ENCODE results near the gene SOBP.

The SOBP gene

DNA sequence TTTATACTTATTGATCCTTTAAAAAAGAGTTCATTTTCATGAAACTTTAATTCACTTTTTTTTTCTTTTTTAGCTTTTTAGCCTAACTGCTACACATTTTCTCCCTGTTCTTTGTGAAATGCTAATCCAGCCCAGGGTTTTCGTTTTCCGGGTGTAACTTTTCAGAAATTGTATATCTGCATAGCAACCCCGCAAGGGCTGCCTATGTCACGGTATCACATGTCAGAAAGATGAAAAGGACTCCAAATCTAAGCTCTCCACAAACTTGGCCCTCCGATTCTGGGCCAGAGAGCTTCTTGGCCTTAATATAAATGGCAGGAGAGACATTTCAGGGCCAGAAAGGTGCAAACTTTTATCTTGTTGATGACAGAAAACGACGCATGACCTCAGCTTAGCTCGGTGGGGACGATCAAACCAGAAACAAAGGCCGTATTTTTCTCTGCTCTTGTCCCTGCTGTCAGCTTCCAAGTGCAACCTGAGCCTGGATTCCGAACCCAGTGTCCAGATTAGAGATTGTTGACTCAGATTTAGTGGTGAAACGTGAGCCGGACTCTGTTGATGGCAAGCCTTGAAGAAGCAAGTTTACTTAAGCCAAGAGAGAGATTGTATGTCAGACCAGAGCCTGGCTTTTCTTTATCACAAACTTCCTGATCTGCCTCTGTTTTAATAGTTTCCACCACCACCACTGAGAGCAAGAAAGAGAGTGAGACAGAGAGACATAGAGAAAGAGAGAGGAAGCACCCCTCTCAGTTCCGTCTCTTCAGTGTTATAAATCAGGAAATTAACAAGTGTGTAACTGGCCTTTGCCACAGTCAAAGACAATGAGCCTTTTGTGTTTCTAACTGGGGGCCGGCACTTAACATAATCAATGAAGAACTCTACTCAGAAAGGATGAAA is 176.4 kb downstream of the SOBP start:
- DNase-seq, result no peak

DNA sequence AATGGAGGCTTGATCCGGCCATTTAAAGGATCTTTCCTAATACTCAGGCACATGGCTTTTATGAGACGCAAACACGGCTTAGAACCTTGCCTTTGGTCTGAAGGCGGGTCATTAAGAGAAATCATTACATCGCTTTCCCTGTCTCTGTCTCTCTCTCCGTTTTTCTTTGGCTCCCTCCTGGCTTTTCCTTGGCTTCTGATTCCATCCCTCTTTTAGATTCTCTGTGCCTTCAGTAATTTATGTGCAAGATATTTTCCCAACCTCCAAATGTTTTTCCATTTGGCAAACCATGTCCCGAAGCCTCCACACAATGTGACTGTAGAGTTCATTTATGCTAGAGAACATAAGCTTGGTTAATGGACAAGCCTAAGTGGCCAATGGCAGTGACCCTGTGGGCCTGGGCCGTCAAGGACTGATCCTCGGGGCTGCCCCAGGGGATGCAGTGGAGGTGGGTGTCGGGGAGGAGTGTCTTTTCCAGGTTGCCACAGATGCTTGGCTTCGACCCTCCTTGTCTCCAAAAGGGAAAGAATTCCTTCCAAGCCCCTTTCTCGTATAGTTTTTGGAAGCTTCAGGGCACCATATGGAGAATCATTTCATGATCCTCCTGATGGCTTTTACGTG is 177.2 kb downstream of the SOBP start:
- no peak for DNase-seq

DNA sequence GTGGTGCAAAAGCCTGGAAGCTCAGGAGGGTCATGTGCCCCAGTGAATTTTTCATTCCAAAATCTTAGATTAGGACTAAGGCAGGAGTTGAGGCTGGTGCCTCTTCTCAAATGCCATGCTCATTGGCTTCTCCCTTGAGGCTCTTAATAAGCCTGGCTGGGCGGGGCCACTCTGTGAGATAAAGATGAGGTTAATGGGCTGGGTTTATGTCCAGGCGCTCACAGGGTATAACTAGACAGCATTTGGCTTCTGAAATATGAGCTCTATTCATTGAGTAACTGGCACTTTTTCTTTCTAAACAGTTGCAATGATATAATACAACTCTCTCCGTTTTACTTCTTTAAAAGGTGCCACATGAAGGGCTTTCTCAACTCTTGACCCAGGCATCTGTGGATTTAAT is 177.9 kb downstream of the SOBP start:
- no peak for DNase-seq

DNA sequence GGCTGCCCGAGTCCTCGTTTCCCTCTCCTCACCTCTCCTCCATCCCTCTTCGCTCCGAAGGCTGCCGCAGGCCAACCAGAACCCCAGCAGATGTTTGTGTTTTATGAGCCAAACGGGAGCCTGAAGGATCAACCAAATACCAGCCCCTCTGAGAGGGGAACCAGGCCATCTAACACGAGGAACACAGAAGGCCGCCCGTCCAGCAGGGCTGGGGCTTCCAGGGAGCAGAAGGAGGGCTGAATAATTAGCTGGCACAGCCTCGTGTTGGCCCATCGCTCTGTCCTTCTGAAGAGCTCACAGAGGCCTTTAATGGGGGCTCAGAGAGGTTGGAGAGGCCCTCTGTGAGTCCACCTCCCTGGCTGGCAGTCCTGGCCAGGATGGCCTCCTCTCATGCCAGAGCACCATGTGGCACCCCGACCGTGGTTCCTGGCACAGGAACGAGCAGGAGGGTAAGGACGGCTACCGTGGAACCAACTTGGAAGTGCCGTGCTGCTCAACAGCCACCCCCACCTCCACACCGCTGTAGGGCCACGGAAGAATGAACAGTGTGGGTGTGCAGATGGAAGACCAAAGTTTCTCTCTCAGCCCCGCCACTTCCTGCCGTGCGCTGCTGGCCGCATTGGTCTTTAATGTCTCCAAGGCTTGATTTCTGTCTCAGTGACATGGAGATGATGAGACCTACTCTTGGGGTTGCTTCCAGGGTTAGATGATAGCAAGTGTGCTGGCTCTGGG is 179.0 kb downstream of the SOBP start:
- DNase-seq, result no peak

DNA sequence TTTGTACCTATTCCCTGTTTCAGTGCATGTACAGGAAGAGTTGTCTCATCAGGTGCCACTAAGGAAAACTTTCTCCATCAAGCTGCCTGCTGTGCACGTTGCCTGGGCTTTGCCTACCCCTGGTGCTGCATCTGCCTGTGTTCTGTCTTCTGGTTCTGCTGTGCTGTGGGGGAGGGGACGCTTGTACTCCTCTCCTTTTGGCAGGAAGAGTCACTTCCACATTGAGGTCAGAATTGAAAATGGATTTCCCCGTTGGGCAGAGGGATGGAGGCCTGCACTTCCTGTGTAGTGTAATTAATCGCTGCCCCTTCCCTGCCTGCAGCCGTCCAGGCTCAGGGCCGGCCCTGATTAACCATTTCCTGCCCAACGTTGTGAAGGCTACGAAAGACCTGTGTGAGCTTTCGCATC is 180.9 kb downstream of the SOBP start:
- no peak for DNase-seq

DNA sequence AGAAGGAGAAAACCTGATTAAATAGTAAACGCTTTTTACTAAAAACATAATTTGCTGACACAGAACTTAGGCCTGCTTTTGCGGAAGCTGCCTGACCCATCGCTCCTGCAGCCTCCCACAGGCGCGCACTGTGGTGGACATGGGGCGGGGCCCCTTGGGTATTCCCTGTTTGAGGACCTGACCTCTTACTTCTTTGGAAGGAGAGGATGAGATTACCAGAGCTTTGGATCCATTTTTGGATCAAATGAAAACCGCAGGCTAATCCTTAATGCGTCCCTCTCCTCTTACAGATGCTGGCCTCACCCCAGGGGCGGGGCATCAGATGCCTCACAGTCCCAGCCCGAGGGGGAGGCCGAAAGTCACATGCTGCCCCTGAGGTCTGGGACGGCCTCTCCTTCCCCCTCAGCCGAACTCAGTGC is 183.2 kb downstream of the SOBP start:
- no peak for DNase-seq

DNA sequence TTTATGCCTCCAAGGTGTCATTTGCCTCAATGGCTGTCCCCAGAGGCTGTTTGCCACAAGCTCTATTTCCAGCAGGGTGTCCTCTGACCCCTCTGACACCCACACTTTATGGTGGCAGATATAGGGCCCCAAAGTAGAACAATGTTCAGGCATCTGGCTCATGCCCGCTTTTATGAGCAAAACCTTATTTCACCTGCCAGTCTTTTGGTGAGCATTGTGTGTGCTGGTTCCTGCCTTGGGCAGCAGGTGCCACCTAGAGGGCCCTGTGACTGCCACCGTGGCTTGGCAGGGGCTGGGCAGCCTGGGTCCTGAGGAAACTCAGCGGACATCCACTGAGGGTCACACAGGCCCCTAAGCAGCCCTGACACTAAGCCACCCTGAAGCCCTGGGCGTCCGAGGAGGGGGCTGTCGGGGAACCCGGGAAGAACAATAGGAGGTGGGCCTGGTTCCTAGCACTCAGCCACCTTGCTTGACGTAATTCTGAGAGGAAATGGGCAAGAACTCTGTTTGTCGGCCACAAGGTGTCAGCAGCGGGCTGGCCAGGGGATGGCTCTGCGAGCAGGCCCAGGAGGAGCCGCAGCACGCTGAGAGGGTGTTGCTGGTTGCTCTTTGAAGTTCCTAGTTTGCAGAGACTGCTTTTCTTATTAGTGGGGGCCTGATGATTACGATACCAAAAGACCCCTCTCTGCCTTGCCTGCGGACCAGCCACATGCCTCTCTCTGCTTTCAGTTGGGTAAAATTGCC is 185.2 kb downstream of the SOBP start:
- DNase-seq, result peak; percentile 77

DNA sequence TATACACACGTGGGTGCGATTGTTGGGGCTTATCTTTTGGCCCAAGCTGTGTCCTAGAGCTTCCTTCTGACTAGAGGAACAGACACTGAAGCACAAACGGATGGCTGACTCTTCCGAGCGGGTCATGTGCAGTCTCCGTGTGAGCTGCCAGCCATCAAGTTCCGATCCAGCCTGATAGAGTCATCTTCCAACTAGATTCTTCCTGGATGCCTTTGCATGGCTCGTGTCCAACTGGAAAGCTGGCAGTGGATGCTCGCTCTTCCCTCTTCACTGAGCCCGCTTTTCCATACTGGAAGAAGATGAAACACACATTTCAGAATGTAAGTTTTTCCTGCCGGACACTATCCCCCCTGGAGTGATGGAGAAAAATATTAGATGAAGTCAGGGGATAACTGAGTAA is 186.1 kb downstream of the SOBP start:
- no peak for DNase-seq

DNA sequence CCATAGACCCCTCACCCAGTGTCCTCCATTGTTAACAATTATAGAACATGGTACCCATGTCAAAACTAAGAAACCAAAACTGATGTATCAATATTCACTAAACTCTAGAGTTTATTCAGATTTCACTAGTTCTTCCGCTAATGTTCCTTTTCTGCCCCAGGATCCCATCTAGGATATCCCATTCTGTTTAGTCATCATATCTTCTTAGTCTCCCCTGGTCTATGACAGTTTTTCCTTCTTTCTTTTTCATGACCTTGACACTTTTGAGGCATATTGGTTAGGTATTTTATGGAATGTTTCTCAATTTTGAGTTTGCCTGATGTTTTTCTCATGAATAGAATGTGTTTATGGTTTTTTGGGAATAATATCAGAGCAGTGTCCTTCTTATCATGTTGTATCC is 187.5 kb downstream of the SOBP start:
- DNase-seq, result no peak

DNA sequence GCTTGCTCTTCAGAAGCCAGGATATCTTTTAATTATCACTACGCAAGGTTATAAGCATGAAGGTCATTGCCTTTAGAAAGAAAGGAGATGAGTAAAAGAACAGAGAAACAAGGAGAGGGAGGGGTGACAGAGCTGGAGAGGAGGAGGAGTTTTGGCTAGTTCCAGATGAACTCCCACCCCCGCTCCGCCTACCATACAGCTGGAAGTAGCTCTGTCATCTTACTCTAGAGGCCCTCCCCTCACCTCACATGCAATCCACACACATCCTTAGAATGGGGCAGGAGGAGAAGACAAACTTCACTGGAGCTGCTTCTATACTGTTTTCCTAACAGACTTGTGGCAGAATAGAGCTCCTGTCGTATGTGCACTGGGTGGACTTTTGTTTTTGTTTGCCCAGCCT is 189.5 kb downstream of the SOBP start:
- DNase-seq, result no peak

DNA sequence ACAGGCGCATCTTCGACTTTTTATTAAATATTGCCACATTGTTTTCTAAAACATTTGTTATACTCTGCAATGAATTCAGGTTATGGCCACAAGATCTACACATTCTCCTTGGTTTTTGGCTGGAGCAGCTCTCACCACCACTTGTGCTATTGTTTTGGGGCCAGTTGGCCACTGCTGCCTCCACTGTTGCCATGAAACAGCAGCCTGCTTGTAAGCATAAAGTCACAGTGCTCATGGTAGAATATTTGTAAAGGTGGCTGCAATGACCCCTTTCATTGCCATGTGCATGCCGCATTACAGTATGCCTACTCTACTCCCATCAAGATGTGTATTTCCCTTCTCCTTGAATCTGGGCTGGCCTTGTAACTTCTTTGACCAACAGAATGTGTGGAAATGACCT is 192.8 kb downstream of the SOBP start:
- no peak for DNase-seq

DNA sequence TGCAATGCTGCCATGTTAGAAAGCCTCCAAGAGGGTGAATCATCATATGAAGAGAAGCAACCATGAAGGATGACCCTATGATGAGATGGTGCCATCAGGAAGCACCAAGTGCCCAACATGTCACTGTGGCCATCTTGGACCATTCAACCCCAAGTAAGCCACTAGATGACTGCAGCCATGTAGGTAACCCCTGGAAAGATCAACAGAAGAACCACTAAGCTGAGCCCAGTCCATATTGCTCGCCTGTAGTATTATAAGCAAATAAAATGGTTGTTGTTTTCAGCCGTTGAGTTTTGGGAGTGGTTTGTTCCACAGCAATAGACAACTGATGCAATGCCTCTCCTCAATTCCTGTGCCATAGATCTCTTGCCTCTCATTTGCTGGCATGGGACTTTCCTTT is 193.3 kb downstream of the SOBP start:
- DNase-seq, result no peak

DNA sequence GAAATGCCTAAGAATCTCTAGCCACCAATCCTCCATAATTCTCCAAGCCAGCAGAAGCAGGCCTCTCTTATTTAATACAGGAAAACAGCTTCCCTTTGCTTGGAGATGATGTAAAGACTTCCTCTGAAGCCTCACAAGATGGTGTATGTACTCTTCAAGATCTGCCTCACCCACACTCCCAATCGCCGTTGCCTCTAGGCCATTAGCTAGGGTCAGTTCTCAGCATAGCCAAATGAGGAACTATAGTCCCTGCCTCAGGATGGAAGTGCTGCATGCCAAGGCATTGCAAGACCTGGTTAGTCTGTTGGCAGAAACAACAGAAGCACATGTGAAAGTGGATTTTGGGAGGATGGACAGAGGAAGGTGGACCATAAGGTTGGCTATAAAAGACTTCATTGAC is 195.1 kb downstream of the SOBP start:
- no peak for DNase-seq

DNA sequence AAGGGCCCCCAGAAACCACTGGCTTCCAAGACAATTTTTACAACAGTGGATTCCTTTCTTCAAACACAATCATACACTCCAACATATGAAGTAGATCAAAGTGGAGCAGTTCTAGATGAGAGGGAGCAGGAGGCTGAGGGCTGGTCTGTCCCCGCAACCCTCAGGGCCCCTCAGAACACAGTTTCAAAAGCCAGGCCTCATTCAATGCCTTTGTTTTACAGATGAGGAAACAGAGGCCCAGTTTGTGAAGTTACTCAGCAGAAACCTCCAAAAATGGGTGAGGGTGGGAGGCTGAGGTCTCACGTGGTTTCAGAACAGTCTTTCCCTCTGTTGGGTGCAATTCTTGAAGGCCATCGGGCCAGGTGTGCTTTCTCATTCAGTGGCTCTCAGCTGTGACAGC is 199.3 kb downstream of the SOBP start:
- no peak for DNase-seq

DNA sequence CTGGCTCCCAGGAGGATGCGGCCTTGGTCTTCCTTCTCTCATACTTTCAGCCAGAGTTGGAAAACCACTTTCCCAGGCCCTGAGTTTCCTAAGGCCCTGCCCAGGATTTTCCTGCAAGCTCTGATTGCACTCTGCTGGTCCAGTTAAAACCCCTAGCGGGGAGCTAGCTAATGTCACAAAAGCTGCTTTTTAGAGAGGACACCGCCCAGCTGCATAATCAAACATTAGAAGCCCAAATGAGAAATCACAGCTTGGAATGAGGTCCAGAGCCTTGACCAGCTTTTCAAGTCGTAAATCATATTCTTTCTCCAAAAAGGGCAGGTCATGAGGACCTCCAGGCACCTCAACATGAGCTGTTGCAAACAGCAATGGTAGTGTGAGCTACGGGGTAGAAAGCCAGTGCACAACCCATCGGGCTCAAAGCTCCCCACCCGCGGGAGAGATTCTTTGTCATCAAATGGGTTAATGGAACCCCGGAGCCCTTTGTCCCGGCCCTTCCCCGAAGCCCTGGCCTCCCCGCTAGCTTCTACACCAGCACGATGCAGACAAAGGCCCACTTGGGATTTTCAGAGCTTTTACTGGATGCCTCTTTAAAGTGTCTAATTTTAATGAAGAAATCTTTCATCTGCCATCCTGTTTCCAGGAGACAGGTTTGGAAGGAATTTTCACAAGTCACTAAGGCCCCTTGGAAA is 200.2 kb downstream of the SOBP start:
- no peak for DNase-seq

DNA sequence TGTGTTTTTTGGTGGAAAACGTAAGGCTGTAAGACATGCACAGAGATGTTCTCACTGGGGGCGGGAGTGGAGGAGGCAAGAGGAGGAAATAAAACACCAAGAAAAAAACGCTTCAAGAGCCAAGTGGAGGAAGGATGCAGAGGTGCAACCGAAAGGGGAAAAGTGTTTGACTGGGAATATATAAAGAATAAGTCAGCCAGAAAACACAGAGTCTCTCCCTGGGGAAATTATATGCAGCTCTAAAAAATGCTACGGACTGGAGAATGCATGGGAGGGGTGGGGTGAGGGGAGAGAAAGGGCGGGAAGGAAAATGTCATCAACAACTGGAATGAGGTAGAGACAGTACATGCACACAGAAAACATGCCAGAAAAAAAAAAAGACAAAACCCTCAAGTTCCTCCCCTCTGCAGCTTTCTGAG is 200.7 kb downstream of the SOBP start:
- no peak for DNase-seq

DNA sequence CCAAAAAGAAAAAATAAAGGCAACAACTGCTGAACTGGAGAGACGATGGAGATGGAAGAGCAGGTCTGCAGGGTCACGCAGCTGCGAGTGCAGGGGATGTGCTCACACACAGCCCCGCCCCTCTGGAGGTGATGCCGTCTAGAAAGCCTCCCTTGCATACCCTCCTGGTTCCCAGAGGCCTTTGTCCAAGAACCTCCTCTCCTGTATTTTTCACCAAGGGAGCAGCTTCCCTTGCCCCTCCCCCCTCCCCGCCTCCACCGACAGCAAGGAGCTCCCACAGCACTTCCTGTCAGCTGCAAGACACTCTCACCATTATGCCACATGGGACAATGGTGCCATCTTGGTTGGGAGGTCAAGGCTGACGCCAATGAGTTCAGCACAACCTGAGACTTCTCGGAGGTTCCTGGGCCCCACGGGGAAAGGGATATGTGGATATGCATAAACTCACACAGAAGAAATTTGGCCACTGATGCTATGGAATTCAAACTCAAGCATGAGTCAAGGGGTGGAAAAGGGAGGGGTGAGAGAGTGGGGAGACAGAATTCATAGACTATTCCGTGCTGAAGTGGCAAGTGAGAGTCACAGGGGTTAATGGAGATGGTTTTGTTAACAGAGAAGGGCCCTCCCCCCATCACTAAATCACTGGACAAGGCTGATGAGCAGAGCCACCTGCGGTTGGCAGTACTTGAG is 201.3 kb downstream of the SOBP start:
- no peak for DNase-seq

DNA sequence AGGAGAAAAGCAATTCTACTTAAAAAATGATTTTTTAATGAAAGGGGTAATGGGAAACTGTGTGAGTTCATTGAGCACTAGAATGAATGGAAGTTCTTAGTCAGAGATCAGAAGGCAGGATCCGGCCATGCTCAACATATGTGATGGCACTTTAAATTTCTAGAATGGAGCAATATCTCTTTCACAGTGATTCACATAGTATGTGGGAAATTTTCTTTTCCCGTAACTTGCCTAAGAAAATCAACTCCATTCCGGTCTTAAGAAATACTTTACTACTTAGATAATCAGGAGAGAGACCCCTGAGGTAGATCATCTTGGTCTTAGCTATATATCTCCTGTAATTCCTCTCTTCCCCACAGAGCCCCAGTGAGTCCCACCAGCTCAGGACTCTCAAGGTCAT is 202.4 kb downstream of the SOBP start:
- no peak for DNase-seq

DNA sequence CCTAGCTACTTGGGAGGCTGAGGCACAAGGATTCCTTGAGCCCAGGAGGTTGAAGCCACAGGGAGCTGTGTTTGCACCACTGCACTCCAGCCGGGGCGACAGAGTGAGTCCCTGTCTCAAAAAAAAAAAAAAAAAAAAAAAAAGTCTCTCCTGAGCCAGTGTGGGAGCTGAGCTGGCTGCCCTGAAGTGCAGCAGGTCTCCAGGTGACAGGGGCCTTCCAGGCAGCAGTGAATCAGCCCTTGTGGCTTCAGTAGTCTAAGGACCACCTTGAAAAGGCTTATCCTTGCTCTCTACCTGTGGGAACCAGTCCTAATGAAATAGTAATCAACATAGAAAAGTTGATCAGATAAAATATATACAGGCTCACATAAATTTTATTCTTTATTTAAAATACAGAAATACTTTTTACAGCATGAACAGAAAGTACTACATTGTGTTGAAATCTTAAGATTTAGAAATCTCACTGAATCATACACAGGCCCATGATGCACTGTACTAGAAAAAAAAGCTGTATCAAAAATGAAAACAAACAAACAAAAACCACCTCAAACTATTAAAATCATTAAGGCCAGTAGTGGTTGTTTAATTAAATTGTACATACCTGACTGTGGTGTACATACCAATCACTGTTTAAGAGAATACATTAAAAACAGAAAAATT is 205.3 kb downstream of the SOBP start:
- DNase-seq, result no peak

DNA sequence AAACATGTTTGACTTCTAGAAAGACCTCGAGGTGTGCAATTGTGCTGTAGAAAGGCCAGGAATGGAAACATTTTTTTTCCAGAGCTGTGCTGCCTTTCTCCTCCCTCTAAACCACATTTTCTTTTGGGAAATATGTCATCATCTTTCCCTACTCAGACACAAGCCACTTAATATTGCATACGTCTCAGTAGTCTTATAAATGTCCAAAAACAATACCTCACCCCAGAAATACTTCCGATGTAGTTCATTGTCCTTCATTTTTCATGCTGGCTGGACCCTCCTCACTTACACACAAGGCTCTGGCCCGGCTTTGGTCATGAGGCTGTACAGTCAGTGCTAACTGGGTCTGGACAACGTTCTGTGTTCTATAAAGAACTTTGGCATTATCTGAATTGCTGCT is 207.8 kb downstream of the SOBP start:
- DNase-seq, result no peak

DNA sequence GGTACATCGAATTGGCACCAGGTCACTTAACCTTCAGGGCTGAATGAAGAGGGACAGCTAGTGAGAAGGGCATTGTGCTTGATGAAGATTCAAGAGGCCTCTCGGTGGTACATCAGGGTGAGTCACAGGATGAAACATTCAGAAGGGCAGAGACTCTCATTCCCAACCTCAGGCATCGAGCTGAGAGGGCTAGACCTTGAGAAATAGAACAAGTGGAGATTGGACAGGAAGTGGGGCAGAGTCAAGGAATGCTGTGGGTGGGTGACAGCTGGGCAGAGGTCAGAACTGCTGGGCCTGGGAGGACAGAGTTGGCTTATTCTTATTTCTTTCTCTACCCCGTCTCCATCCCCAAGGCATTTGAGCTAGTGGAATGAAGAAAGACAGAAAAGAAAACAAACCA is 208.2 kb downstream of the SOBP start:
- DNase-seq, result no peak
